Activated CD4-positive, alpha-beta T cell treated with anti-CD3 and anti-CD28 coated beads, Interleukin-2, amount 50 U/mL, for 16 hours (primary cell): ENCODE results near the gene FAM209B.
"Not testable (repeated sequence)": the region's sequence is repeated elsewhere in the genome, so short reads cannot be mapped to it uniquely, and the experiment has no call there.

Experiments
- DNase-seq: peaks from one replicate; pipeline ENCODE4 v3.0.0-alpha.2; 2020

The FAM209B gene

GRCh38 chr20:56542489-56543030 lies 9.5 kb downstream of the FAM209B start:
- DNase-seq: no peak

DNA sequence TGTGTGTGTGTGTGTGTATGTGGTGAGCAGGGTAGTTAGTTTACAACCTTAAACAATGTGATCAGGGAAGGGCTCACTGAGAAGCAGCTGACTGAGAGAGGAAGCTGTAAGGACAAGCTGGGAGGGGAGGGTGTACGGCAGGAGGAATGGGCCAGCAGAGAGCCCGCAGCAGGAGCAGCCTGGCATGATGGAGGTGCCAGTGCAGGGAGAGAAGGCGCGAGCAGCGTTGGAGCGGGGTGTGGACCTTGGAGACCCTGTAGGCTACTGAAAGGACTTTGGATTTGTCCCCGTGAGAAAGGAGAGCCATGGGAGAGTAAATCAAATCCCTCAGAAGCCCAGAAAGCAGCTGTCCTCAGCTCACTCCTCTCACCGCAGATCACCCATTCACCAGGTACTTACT lies 18.5 kb downstream of the FAM209B start:
- DNase-seq: no peak

DNA sequence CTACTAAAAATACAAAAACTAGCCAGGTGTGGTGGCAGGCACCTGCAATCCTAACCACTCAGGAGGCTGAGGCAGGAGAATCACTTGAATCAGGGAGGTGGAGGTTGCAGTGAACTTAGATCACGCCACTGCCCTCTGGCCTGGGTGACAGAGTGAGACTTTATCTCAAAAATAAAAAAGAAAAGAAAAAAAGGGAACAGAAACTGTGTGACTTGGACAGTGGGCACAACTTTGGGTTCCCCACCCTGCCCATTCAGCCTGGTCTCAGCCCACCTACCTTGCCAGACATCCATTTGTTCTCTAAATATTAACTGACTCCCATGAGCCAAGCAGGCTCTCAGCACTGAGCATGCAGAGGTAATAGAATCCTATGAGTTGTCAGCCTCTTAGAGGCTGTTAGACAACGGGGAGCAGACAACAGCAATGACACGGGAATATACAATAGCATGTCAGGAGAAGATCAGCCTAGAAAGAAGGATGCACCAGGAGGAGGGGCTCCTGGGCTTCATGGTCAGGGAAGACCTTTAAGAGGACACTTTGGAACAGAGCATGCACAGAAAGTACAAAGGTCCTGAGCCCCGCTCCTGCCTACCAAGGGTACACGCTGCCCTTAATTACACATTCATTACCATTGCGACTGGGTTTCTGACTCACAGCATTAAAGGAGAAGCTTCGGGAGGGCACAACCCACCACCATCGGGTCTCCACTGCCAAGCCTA lies 20.0 kb downstream of the FAM209B start:
- DNase-seq: no peak

GRCh38 chr20:56554869-56555268 lies 21.8 kb downstream of the FAM209B start:
- peak; percentile 60 for DNase-seq

DNA sequence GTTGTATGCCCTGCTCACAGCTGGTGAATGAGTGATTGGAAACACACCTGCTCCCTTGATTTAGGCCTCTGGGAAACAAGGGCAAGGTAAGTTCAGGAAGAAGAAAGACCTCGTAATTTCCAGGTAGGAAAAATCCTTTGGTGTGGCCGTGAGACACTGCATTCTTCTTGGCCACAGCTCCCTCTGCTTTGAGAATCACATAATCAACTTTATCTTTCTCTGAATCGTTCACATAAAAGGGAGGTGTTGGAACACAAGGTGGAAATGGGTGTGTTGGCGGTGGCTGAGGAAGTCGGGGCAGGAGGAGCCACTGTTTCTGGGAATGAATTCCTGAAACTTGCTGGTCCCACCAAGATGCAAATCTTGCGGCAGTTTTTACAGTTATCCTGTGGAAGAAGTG lies 25.9 kb downstream of the FAM209B start:
- DNase-seq: no peak

GRCh38 chr20:56564526-56564925 lies 31.5 kb downstream of the FAM209B start:
- DNase-seq: not testable (repeated sequence)

- no peak for DNase-seq
These were observed 32.5 kb downstream of the FAM209B start for GRCh38 chr20:56565511-56565910.

- no peak for DNase-seq
These were observed 33.6 kb downstream of the FAM209B start for GRCh38 chr20:56566621-56567020.

DNA sequence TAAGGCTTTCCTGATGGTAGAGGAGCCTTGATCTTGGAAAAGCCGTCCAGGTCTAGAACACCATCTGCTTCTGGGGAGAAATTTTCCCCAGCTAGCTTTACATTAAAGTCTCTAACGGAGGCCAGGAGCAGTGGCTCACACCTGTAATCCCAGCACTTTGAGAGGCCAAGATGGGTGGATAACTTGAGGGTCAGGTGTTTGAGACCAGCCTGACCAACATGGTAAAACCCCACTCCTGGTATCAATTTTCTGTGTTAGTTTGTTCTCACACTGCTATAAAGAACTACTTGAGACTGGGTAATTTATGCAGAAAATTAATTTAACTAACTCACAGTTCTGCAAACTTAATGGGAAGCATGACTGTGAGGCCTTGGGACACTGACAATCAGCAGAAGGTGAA lies 37.8 kb downstream of the FAM209B start:
- DNase-seq: no peak

DNA sequence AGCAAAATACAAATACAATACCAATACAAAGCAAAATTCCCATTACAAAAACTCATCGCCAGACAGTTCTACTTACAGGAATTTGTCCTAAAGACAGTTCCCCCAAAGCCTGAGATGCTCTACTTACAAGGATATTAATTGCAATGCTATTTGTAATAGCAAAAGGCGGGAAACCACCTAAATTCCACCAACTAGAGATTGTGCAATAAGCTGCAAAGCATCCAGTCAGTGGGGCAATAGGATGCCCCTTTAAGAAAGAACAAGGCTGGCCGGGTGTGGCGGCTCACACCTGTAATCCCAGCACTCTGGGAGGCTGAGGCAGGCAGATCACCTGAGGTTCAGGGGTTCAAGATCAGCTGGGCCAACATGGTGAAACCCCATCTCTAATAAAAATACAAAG lies 39.1 kb downstream of the FAM209B start:
- no peak for DNase-seq

DNA sequence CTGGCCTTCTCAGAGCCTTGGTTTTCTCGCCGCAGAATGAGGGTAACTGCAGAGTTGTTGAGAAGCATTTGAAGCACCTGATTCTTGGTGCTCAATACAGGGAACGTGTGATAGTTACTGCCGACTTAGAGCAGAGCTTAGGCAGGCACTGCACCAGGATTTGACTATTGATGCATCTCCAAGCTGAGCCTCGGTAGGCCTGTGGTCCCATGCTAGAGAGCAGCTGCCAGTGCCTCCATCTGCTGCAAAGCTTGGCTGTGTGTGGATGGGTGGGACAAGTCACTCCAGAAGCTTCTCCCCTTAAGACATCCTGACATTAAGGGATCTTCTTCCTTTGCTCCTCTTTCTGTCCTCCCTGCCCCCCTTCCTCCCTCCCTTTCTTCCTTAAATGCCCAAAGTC lies 40.9 kb downstream of the FAM209B start:
- no peak for DNase-seq

DNA sequence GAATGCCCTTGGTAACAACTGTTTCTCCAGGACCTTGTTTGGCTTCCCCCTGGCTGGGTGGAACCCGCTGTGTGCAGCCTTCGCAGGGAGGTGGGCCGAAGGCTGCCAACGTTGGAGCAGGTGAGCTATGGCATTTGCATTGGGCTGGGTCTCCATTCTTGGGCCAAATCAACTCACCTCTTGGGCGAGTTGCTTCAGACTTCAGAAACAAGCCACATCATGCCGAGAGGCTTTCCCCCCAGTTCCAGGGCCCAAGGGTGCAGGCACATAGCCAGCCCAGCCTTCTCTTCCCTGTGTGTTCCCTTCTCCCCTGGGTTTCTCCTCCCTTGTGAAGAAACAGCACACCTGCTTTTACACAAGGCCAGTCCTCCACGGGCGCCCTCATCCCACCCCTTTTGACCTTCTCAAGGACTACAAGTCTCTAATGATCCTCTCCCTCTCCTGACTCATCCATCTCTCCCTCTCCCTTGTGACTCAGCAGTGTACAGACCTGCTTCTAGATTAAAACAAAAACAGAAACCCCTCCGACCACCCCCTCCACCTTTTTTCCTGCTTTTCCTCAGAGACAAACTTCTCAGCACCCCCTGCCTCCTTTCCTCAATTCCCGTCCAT lies 41.6 kb downstream of the FAM209B start:
- no peak for DNase-seq

- DNase-seq: no peak
These were observed 42.1 kb downstream of the FAM209B start for GRCh38 chr20:56575157-56575556.

DNA sequence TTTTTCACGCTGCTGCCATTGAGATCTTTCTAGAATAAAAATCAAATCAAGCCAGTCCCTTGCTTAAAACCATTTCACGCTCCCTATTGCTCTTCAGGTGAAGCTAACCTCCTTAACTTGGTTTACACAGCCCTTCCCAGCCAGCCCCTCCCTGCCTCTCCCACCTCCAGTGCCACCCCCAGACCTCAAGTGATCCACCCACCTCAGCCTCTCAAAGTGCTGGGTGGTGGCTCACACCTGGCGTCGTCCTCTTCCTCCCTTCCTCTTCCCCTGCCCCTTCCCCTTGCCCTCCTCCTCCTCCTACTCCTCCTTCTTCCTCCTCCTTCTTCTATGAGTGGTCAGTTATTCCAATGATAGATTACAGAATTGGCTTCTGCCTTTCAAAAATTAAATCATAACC lies 42.9 kb downstream of the FAM209B start:
- no peak for DNase-seq

GRCh38 chr20:56579301-56579710 lies 46.3 kb downstream of the FAM209B start:
- DNase-seq: no peak

- DNase-seq: no peak
These were observed 47.2 kb downstream of the FAM209B start for GRCh38 chr20:56580226-56580625.

DNA sequence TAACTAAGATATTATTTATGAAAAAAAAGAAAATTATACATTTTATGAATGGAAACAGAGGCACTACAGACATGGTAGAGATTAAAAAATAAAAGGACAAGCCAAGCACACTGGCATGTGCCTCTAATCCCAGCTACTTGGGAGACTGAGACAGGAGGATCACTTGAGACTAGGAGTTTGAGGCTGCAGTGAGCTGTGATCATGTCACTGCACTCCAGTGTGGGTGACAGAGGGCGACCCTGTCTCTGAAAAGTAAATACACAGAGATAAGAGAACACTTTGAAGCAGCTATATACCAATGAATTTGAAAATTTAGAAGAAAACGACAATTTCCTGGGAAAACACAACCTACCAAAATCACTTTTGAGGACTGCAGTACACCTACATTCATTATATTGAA lies 48.7 kb downstream of the FAM209B start:
- no peak for DNase-seq

DNA sequence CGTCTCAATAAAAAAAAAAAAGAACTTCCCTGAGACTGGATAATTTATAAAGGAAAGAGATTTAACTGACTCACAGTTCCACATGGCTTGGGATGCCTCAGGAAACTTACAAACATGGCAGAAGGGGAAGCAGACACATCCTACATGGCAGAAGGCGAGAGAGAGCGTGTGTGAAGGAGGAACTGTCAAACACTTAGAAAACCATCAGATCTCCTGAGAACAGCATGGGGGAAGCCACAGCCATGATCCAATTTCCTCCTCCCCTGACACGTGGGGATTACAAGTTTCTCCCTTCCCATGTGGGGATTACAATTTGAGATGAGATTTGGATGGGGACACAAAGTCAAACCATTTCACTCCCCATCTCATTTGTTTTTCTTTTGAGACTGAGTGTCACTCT lies 49.5 kb downstream of the FAM209B start:
- DNase-seq: no peak

DNA sequence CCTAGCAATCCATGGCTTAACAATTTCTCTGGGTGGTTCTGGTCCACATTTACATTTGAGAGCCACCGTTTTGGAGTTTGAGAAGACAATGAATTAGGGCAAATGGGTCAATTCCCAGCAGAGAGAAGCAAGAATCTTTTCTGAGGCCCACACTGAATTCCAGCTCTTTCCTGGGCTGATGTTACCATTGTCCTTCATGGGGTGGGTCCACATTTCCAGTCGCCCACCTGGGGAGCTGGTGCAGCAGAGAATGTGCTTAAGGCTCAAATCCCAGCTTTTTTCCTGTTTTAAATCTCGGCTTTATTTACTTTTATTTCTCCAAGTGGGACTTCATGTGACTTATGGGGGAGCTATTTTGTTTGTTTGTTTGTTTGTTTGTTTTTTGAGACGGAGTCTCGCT lies 51.9 kb downstream of the FAM209B start:
- no peak for DNase-seq
